ENCODE results near the gene NKX2-4.

NKX2-4 gene

DNA sequence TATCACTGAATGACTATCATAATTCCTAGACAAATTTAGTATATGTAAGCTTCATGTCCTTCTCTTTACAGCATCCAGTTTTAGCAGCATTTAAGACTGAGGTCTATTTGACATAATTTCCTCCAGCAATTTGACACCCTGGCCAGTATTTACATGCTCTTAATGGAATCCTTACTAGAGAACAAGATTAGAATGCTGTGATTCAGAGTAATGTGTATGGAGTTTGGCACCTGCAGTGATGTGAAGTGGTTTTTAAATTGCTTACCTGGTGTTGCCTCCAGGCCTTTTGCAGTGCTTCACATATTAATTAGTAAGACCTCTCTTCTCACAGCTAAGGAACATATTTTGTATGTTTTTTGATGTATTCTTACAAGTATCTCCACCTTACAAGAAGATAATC lies 9.8 kb downstream of the NKX2-4 start:
- no peak overlapping the region for H2BK15ac ChIP-seq (replicated peaks; ENCODE audit: low read depth)
- no peak overlapping the region for H3K4me3 ChIP-seq (ENCODE audit: low read length)
- no peak overlapping the region for H4K8ac ChIP-seq (ENCODE audit: low read depth, low read length)
- H3K56ac ChIP-seq (ENCODE audit: low read length), result no peak overlapping the region
- no peak overlapping the region for H3K4ac ChIP-seq (ENCODE audit: low read depth, low read length)
- no peak overlapping the region for H2AK5ac ChIP-seq (ENCODE audit: low read length)
- no peak overlapping the region for H2BK120ac ChIP-seq (ENCODE audit: low read depth, low read length)
- peaks cover 1% of the 10 kb centered on the region for H3K36me3 ChIP-seq (ENCODE audit: control insufficient read depth, insufficient read depth, low read length)
- no peak overlapping the region for H3K27ac ChIP-seq (ENCODE audit: low read depth, low read length)
- no peak for DNase-seq
- H4K5ac ChIP-seq (ENCODE audit: low read length), result no peak overlapping the region
- H3K9ac ChIP-seq (ENCODE audit: low read length), result no peak overlapping the region
- no peak overlapping the region for H3K4me2 ChIP-seq (ENCODE audit: low read length)
- H3K79me1 ChIP-seq (ENCODE audit: low read length), result no peaks in the 10 kb centered on the region
- H3K4me1 ChIP-seq (ENCODE audit: control insufficient read depth, low read depth, low read length), result no peaks in the 10 kb centered on the region
- H2BK5ac ChIP-seq (ENCODE audit: low read length), result no peak overlapping the region
- no peak overlapping the region for H3K18ac ChIP-seq (ENCODE audit: low read length)
- peaks cover 9% of the 10 kb centered on the region for H3K27me3 ChIP-seq (ENCODE audit: insufficient read depth, low read length, poor library complexity)
- H3K79me2 ChIP-seq (ENCODE audit: control insufficient read depth, insufficient read depth, low read length), result no peaks in the 10 kb centered on the region
- H3K23ac ChIP-seq (ENCODE audit: low read length), result no peak overlapping the region

DNA sequence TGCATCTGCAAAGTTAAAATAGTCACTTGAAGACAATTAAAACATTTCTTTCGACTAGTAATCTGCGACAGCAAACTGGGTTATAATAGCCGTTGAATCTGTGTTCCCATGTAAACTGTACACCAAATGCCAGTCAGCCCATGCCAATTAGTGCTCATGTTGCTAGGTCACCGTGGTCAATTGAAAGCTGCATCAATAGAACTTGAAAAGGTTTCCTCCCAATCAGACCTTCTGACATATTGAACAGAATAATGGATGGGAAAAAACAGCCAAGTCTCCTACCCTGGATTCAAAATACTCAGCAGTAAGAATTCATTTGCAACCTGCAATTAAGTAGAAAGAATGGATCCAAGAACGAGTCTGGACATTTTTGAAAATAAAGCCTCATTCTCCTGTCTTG lies 11.2 kb downstream of the NKX2-4 start:
- no peak overlapping the region for H3K27ac ChIP-seq (ENCODE audit: low read depth, low read length)
- H3K4me2 ChIP-seq (ENCODE audit: low read length), result no peak overlapping the region
- peaks cover 1% of the 10 kb centered on the region for H3K27me3 ChIP-seq (ENCODE audit: insufficient read depth, low read length, poor library complexity)
- H2BK5ac ChIP-seq (ENCODE audit: low read length), result no peak overlapping the region
- no peaks in the 10 kb centered on the region for H3K79me2 ChIP-seq (ENCODE audit: control insufficient read depth, insufficient read depth, low read length)
- H4K5ac ChIP-seq (ENCODE audit: low read length), result no peak overlapping the region
- no peak overlapping the region for H2AK5ac ChIP-seq (ENCODE audit: low read length)
- no peak overlapping the region for H2BK15ac ChIP-seq (replicated peaks; ENCODE audit: low read depth)
- peaks cover 1% of the 10 kb centered on the region for H3K36me3 ChIP-seq (ENCODE audit: control insufficient read depth, insufficient read depth, low read length)
- no peak overlapping the region for H3K56ac ChIP-seq (ENCODE audit: low read length)
- no peaks in the 10 kb centered on the region for H3K79me1 ChIP-seq (ENCODE audit: low read length)
- no peak overlapping the region for H3K18ac ChIP-seq (ENCODE audit: low read length)
- H3K4me3 ChIP-seq (ENCODE audit: low read length), result no peak overlapping the region
- no peaks in the 10 kb centered on the region for H3K4me1 ChIP-seq (ENCODE audit: control insufficient read depth, low read depth, low read length)
- H3K9ac ChIP-seq (ENCODE audit: low read length), result no peak overlapping the region
- DNase-seq, result no peak
- no CpG with 5 or more reads among the region's 5 CpGs for WGBS (ENCODE audit: extremely low coverage, insufficient coverage, low lambda C conversion rate)
- H3K23ac ChIP-seq (ENCODE audit: low read length), result no peak overlapping the region
- no peak overlapping the region for H3K4ac ChIP-seq (ENCODE audit: low read depth, low read length)
- no peak overlapping the region for H4K8ac ChIP-seq (ENCODE audit: low read depth, low read length)
- H2BK120ac ChIP-seq (ENCODE audit: low read depth, low read length), result no peak overlapping the region

DNA sequence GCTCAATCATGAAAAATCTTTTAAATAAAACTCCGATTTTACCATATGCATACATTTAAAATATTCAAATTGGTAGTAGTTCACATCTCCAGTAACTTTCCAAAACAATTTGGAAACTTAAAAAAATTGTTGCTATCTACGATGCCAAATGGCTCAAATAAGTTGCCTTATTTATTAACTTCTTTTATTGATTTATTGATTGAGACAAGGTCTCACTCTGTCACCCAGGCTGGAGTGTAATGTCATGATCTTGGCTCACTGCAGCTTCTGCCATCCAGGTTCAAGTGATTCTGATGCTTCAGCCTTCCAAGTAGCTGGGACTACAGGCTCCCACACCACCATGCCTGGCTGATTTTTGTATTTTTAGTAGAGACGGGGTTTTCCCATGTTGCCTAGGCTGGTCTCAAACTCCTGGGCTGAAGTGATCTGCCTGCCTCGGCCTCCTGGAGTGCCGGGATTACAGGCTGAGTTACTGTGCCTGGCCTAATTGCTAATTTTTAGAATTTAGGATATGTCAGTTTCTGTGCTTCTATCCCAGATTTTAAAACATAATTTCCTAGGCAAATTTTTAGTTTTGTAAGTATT lies 12.9 kb downstream of the NKX2-4 start:
- Histone ChIP-seq H3K36me3 (ENCODE audit: control insufficient read depth, insufficient read depth, low read length) (peaks cover 1% of the 10 kb centered on the region), H3K23ac (ENCODE audit: low read length) (no peak overlapping the region), H3K79me1 (ENCODE audit: low read length) (peaks cover 3% of the 10 kb centered on the region), H3K4me3 (ENCODE audit: low read length) (no peak overlapping the region), H3K27me3 (ENCODE audit: insufficient read depth, low read length, poor library complexity) (no peaks in the 10 kb centered on the region), H2BK15ac (replicated peaks; ENCODE audit: low read depth) (no peak overlapping the region), H3K9ac (ENCODE audit: low read length) (no peak overlapping the region), H3K56ac (ENCODE audit: low read length) (no peak overlapping the region), H3K4me2 (ENCODE audit: low read length) (no peak overlapping the region), H4K8ac (ENCODE audit: low read depth, low read length) (no peak overlapping the region), H4K5ac (ENCODE audit: low read length) (no peak overlapping the region), H2AK5ac (ENCODE audit: low read length) (no peak overlapping the region), H3K4ac (ENCODE audit: low read depth, low read length) (no peak overlapping the region), H3K18ac (ENCODE audit: low read length) (no peak overlapping the region), H3K27ac (ENCODE audit: low read depth, low read length) (no peak overlapping the region), H3K79me2 (ENCODE audit: control insufficient read depth, insufficient read depth, low read length) (no peaks in the 10 kb centered on the region), H2BK120ac (ENCODE audit: low read depth, low read length) (no peak overlapping the region), H2BK5ac (ENCODE audit: low read length) (no peak overlapping the region), H3K4me1 (ENCODE audit: control insufficient read depth, low read depth, low read length) (no peaks in the 10 kb centered on the region)
- DNase-seq, result no peak
- WGBS (ENCODE audit: extremely low coverage, insufficient coverage, low lambda C conversion rate), result no CpG with 5 or more reads among the region's 5 CpGs

- Histone ChIP-seq H4K8ac (ENCODE audit: low read depth, low read length) (no peak overlapping the region), H3K18ac (ENCODE audit: low read length) (no peak overlapping the region), H4K5ac (ENCODE audit: low read length) (no peak overlapping the region), H3K4me1 (ENCODE audit: control insufficient read depth, low read depth, low read length) (no peaks in the 10 kb centered on the region), H3K79me2 (ENCODE audit: control insufficient read depth, insufficient read depth, low read length) (peaks cover 3% of the 10 kb centered on the region), H3K27ac (ENCODE audit: low read depth, low read length) (no peak overlapping the region), H3K36me3 (ENCODE audit: control insufficient read depth, insufficient read depth, low read length) (peaks cover 1% of the 10 kb centered on the region), H3K23ac (ENCODE audit: low read length) (no peak overlapping the region), H3K9ac (ENCODE audit: low read length) (no peak overlapping the region), H2BK15ac (replicated peaks; ENCODE audit: low read depth) (no peak overlapping the region), H3K4me2 (ENCODE audit: low read length) (no peak overlapping the region), H2BK5ac (ENCODE audit: low read length) (no peak overlapping the region), H3K27me3 (ENCODE audit: insufficient read depth, low read length, poor library complexity) (no peaks in the 10 kb centered on the region), H3K4ac (ENCODE audit: low read depth, low read length) (no peak overlapping the region), H2AK5ac (ENCODE audit: low read length) (no peak overlapping the region), H3K4me3 (ENCODE audit: low read length) (no peak overlapping the region), H2BK120ac (ENCODE audit: low read depth, low read length) (no peak overlapping the region), H3K79me1 (ENCODE audit: low read length) (peaks cover 9% of the 10 kb centered on the region), H3K56ac (ENCODE audit: low read length) (no peak overlapping the region)
- WGBS (ENCODE audit: extremely low coverage, insufficient coverage, low lambda C conversion rate), result no CpG with 5 or more reads among the region's 1 CpG
- DNase-seq, result no peak
Measured at GRCh38 chr20:21381619-21382018, 15.7 kb downstream of the NKX2-4 start.

DNA sequence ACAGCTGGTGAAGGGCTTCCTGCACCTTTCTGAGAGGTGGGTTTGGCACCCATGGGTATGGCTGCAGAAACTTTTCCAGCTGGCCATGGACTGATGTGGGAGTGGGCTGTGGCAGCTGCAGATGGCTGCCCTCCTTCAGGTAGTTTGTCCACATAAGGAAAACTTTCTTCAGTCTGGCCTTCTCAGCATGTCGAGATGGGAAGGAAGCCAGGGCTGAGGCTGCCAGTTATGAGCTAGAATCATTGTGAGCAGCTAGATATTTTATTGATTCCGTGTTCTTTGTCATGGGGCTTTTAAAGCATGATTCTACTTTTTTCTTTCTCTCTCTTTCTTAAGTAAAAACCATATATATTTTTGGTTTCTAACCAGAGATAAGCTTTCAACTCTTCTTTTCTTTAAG lies 16.6 kb downstream of the NKX2-4 start:
- Histone ChIP-seq H3K18ac (ENCODE audit: low read length) (no peak overlapping the region), H4K8ac (ENCODE audit: low read depth, low read length) (no peak overlapping the region), H3K36me3 (ENCODE audit: control insufficient read depth, insufficient read depth, low read length) (no peaks in the 10 kb centered on the region), H3K4me2 (ENCODE audit: low read length) (no peak overlapping the region), H3K23ac (ENCODE audit: low read length) (peak overlapping the region; percentile 37), H3K27ac (ENCODE audit: low read depth, low read length) (no peak overlapping the region), H3K56ac (ENCODE audit: low read length) (no peak overlapping the region), H2AK5ac (ENCODE audit: low read length) (no peak overlapping the region), H3K27me3 (ENCODE audit: insufficient read depth, low read length, poor library complexity) (no peaks in the 10 kb centered on the region), H2BK5ac (ENCODE audit: low read length) (no peak overlapping the region), H3K4me1 (ENCODE audit: control insufficient read depth, low read depth, low read length) (no peaks in the 10 kb centered on the region), H3K4ac (ENCODE audit: low read depth, low read length) (no peak overlapping the region), H3K79me2 (ENCODE audit: control insufficient read depth, insufficient read depth, low read length) (peaks cover 6% of the 10 kb centered on the region), H3K79me1 (ENCODE audit: low read length) (peaks cover 10% of the 10 kb centered on the region), H3K4me3 (ENCODE audit: low read length) (no peak overlapping the region), H3K9ac (ENCODE audit: low read length) (no peak overlapping the region), H4K5ac (ENCODE audit: low read length) (no peak overlapping the region), H2BK15ac (replicated peaks; ENCODE audit: low read depth) (no peak overlapping the region), H2BK120ac (ENCODE audit: low read depth, low read length) (no peak overlapping the region)
- no CpG with 5 or more reads among the region's 2 CpGs for WGBS (ENCODE audit: extremely low coverage, insufficient coverage, low lambda C conversion rate)
- DNase-seq, result no peak

GRCh38 chr20:21378259-21378658 lies 19.1 kb downstream of the NKX2-4 start:
- H4K5ac ChIP-seq (ENCODE audit: low read length), result no peak overlapping the region
- no CpG with 5 or more reads among the region's 5 CpGs for WGBS (ENCODE audit: extremely low coverage, insufficient coverage, low lambda C conversion rate)
- H3K4ac ChIP-seq (ENCODE audit: low read depth, low read length), result no peak overlapping the region
- no peak overlapping the region for H2BK5ac ChIP-seq (ENCODE audit: low read length)
- H3K4me3 ChIP-seq (ENCODE audit: low read length), result no peak overlapping the region
- H2BK120ac ChIP-seq (ENCODE audit: low read depth, low read length), result no peak overlapping the region
- H3K4me2 ChIP-seq (ENCODE audit: low read length), result no peak overlapping the region
- no peak overlapping the region for H3K56ac ChIP-seq (ENCODE audit: low read length)
- H3K23ac ChIP-seq (ENCODE audit: low read length), result no peak overlapping the region
- no peak overlapping the region for H3K18ac ChIP-seq (ENCODE audit: low read length)
- peaks cover 9% of the 10 kb centered on the region for H3K79me2 ChIP-seq (ENCODE audit: control insufficient read depth, insufficient read depth, low read length)
- no peak overlapping the region for H2AK5ac ChIP-seq (ENCODE audit: low read length)
- H3K36me3 ChIP-seq (ENCODE audit: control insufficient read depth, insufficient read depth, low read length), result no peaks in the 10 kb centered on the region
- H4K8ac ChIP-seq (ENCODE audit: low read depth, low read length), result no peak overlapping the region
- no peaks in the 10 kb centered on the region for H3K4me1 ChIP-seq (ENCODE audit: control insufficient read depth, low read depth, low read length)
- no peaks in the 10 kb centered on the region for H3K27me3 ChIP-seq (ENCODE audit: insufficient read depth, low read length, poor library complexity)
- no peak overlapping the region for H3K9ac ChIP-seq (ENCODE audit: low read length)
- peaks cover 13% of the 10 kb centered on the region for H3K79me1 ChIP-seq (ENCODE audit: low read length)
- no peak overlapping the region for H2BK15ac ChIP-seq (replicated peaks; ENCODE audit: low read depth)
- DNase-seq, result no peak
- no peak overlapping the region for H3K27ac ChIP-seq (ENCODE audit: low read depth, low read length)

Measured in mesendoderm (in vitro differentiated cells).